22Rv1 (cell line): Measurements from ENCODE around the gene ZNF423.

Experiments
- CTCF ChIP-seq: fragments of 450-650 bp; IDR thresholded peaks from 2 replicates; pipeline ENCODE4 v1.5.1; 2017; ENCODE audit warnings: mild to moderate bottlenecking
- ZFX ChIP-seq: fragments of 450-650 bp; IDR thresholded peaks from 2 replicates; pipeline ENCODE4 v1.6.1; 2017; ENCODE audit warnings: antibody characterized with exemption, borderline replicate concordance

- TF ChIP-seq CTCF (no peak), ZFX (no peak)
Measured at GRCh38 chr16:49586466-49587450, 269.2 kb downstream of the ZNF423 start.
